ENCODE measurements around the gene TMEM72. TPM values are rescaled to one million over a fixed set of nuclear protein-coding genes. Genes with fewer than 3 reads are reported as not detected.

TMEM72 gene
- total and polyA plus RNA-seq, 2 experiments from 2014 or later = 0.13 TPM; not detected in 1

GRCh38 chr10:44932517-44933450, 21.6 kb downstream of the TMEM72 start:
- Histone ChIP-seq H3K27me3 (no peaks in the 10 kb centered on the region), H2AFZ (no peak overlapping the region), H3K27ac (no peak overlapping the region), H3K4me2 (no peak overlapping the region), H4K20me1 (ENCODE audit: insufficient read depth, poor library complexity, severe bottlenecking) (no peaks in the 10 kb centered on the region), H3K9me2 (replicated peaks; ENCODE audit: insufficient read depth) (no peaks in the 10 kb centered on the region), H3K4me1 (ENCODE audit: insufficient read depth) (no peaks in the 10 kb centered on the region), H3K79me2 (no peaks in the 10 kb centered on the region), H3K4me3 (no peak overlapping the region), H3K36me3 (replicated peaks; ENCODE audit: insufficient read depth, low read depth) (no peaks in the 10 kb centered on the region), H3K9me3 (ENCODE audit: low read depth) (no peaks in the 10 kb centered on the region)
- peak; percentile 92 for DNase-seq (ENCODE audit: low spot score)
- TF ChIP-seq CTCF (IDR thresholded peaks at IDR 0.05; ENCODE audit: poor library complexity) (peak; percentile 81), EZH2 (IDR thresholded peaks at IDR 0.05; ENCODE audit: borderline replicate concordance) (no peak)
- WGBS (ENCODE audit: low lambda C conversion rate, missing lambda C conversion rate) = 47% methylated on average over 10 of the region's 10 CpGs

GRCh38 chr10:44933451-44934321, 22.5 kb downstream of the TMEM72 start:
- Histone ChIP-seq H2AFZ (no peak overlapping the region), H3K27me3 (no peaks in the 10 kb centered on the region), H3K4me2 (no peak overlapping the region), H3K9me2 (replicated peaks; ENCODE audit: insufficient read depth) (no peaks in the 10 kb centered on the region), H4K20me1 (ENCODE audit: insufficient read depth, poor library complexity, severe bottlenecking) (no peaks in the 10 kb centered on the region), H3K27ac (no peak overlapping the region), H3K9me3 (ENCODE audit: low read depth) (no peaks in the 10 kb centered on the region), H3K4me3 (no peak overlapping the region), H3K36me3 (replicated peaks; ENCODE audit: insufficient read depth, low read depth) (no peaks in the 10 kb centered on the region), H3K79me2 (no peaks in the 10 kb centered on the region), H3K4me1 (ENCODE audit: insufficient read depth) (no peaks in the 10 kb centered on the region)
- WGBS (ENCODE audit: low lambda C conversion rate, missing lambda C conversion rate) = 81% methylated on average over 9 of the region's 9 CpGs
- DNase-seq (ENCODE audit: low spot score) = no peak
- TF ChIP-seq EZH2 (IDR thresholded peaks at IDR 0.05; ENCODE audit: borderline replicate concordance) (no peak), EZH2phosphoT487 (IDR thresholded peaks at IDR 0.05; ENCODE audit: low read depth, severe bottlenecking, unreplicated experiment) (no peak), CTCF (IDR thresholded peaks at IDR 0.05; ENCODE audit: poor library complexity) (no peak)

- DNase-seq (ENCODE audit: low spot score) = no peak
- H3K27ac ChIP-seq = no peak overlapping the region
Observed at GRCh38 chr10:44934416-44935200, 23.5 kb downstream of the TMEM72 start.

More at GRCh38 chr10:44934416-44935200, 23.5 kb downstream of the TMEM72 start:
- Histone ChIP-seq H3K27me3 (no peaks in the 10 kb centered on the region), H4K20me1 (ENCODE audit: insufficient read depth, poor library complexity, severe bottlenecking) (no peaks in the 10 kb centered on the region), H3K9me3 (ENCODE audit: low read depth) (no peaks in the 10 kb centered on the region), H3K4me2 (no peak overlapping the region), H3K9me2 (replicated peaks; ENCODE audit: insufficient read depth) (no peaks in the 10 kb centered on the region), H2AFZ (no peak overlapping the region), H3K36me3 (replicated peaks; ENCODE audit: insufficient read depth, low read depth) (no peaks in the 10 kb centered on the region), H3K4me1 (ENCODE audit: insufficient read depth) (no peaks in the 10 kb centered on the region), H3K4me3 (no peak overlapping the region), H3K79me2 (no peaks in the 10 kb centered on the region)
- TF ChIP-seq CTCF (IDR thresholded peaks at IDR 0.05; ENCODE audit: poor library complexity) = no peak
- no peak for TF ChIP-seq EZH2 (IDR thresholded peaks at IDR 0.05; ENCODE audit: borderline replicate concordance)
- no peak for TF ChIP-seq EZH2phosphoT487 (IDR thresholded peaks at IDR 0.05; ENCODE audit: low read depth, severe bottlenecking, unreplicated experiment)
- WGBS (ENCODE audit: low lambda C conversion rate, missing lambda C conversion rate) = 89% methylated on average over 18 of the region's 18 CpGs

Data from hepatocyte (in vitro differentiated cells).